Esophagus (tissue), 2 donors: ENCODE data around the gene LMTK3. TPM values are rescaled to one million over a fixed set of nuclear protein-coding genes. Genes with fewer than 3 reads are reported as not detected.
"Not testable (repeated sequence)": the region's sequence is repeated elsewhere in the genome, so short reads cannot be mapped to it uniquely, and the experiment has no call there.

Experiments
- H3K27ac ChIP-seq, 2 donors: one replicate each; pipeline ENCODE4 v1.5.1; 2013; ENCODE audit warnings: low read depth in 2 of 2, mild to moderate bottlenecking in 2 of 2, inconsistent platforms in 1 of 2, low read length in 1 of 2, moderate library complexity in 1 of 2
- H3K27me3 ChIP-seq, 2 donors: one replicate each; pipeline ENCODE4 v1.6.1; 2013; ENCODE audit warnings: low read length in 2 of 2, control low read depth in 1 of 2, mild to moderate bottlenecking in 1 of 2; ENCODE audit not compliant: insufficient read depth in 2 of 2, control insufficient read depth in 1 of 2
- H3K36me3 ChIP-seq, 2 donors: one replicate each; pipeline ENCODE4 v1.6.1; 2013; ENCODE audit warnings: low read length in 1 of 2; ENCODE audit not compliant: control insufficient read depth in 2 of 2, insufficient read depth in 2 of 2
- H3K4me1 ChIP-seq, 2 donors: one replicate each; pipeline ENCODE4 v1.6.1; 2013; ENCODE audit warnings: low read length in 1 of 2; ENCODE audit not compliant: control insufficient read depth in 2 of 2, insufficient read depth in 2 of 2
- H3K4me3 ChIP-seq, 2 donors: one replicate each; pipeline ENCODE4 v1.5.1; 2013; ENCODE audit warnings: low read length in 2 of 2, mild to moderate bottlenecking in 2 of 2, low read depth in 1 of 2, moderate library complexity in 1 of 2
- H3K9me3 ChIP-seq, 2 donors: one replicate each; pipeline ENCODE4 v1.6.1; 2013; ENCODE audit warnings: mild to moderate bottlenecking in 2 of 2, low read depth in 1 of 2, low read length in 1 of 2, moderate library complexity in 1 of 2; ENCODE audit not compliant: control insufficient read depth in 2 of 2, insufficient read depth in 1 of 2
- WGBS, 2 donors: extraction: QIAGEN DNeasy Blood & Tissue Kit; methylation state at CpG; one replicate each; pipeline ENCODE4 v1.1.7; 2013; 5-methylcytosine and 5-hydroxymethylcytosine counted together
- polyA plus RNA-seq, 2 donors: library from polyadenylated mRNA; stranded (reverse); fragments of 200-250 nt; gene quantifications; one replicate each; pipeline ENCODE4 v1.2.3, GENCODE V29; 2013
- donor health status: healthy with polysubstance abuse.
- donor health status: Bipolar disorder and iron deficiency.

The LMTK3 gene
- polyA plus RNA-seq, 2 donors, result 2.9 to 7.5 TPM

DNA sequence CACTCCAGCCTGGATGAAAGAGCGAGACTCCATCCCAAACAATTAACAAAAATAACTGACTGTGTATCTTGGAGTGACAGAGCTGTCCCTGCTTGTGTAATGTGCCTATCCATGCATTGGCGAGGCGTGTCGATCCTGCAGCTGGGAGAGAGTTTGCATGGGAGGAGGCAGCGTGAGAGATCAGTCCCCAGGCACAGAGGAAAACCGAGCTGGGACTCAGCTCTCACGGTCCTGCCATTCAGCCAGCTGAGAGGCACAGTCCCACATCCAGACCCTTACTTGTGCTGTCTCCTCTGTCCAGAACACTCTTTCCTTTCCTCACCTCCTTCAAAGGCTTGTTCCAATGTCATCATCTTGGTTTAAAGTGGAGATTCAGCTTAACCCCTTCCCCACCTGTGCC, 28.5 kb upstream of the LMTK3 start:
- 26 to 62% methylated on average over 7 of the region's 7 CpGs for WGBS, 2 donors
- no peak overlapping the region for H3K4me3 ChIP-seq
- H3K9me3 ChIP-seq, result no peaks in the 10 kb centered on the region

DNA sequence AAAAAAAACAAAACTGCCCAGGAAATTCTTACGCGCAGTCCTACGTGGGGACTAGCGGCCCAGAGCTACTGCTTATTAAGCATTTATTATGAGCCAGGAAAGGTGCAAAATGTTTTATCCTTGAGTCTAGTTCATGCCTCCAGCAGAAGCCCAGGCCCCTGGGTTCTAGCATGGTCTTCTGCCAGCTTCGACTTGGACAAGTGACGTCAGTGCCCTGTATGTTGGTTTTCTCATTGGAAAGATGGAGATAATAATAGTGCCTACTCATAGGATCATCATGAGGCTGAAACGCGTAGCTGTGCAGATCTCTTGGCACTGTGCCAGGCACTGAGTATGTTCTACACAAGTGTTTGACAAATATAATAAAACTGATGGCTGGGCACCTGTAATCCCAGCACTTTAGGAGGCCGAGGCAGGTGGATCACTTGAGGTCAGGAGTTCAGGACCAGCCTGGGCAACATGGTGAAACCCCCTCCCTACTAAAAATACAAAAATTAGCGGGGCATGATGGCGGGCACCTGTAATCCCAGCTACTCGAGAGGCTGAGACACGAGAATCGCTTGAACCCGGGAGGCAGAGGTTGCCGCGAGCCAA, 28.0 kb upstream of the LMTK3 start:
- no peaks in the 10 kb centered on the region for H3K9me3 ChIP-seq
- H3K4me3 ChIP-seq, result no peak overlapping the region
- peaks cover 0 to 2% of the 10 kb centered on the region in 2 donors for H3K4me1 ChIP-seq
- no peaks in the 10 kb centered on the region for H3K36me3 ChIP-seq
- H3K27me3 ChIP-seq, result no peaks in the 10 kb centered on the region
- WGBS, 2 donors, result 60 to 62% methylated on average over 17 of the region's 17 CpGs
- H3K27ac ChIP-seq, result no peak overlapping the region

More for the DNA sequence above, 28.5 kb upstream of the LMTK3 start:
- Histone ChIP-seq H3K27me3 (no peaks in the 10 kb centered on the region), H3K36me3 (no peaks in the 10 kb centered on the region), H3K4me1 (peaks cover 2 to 4% of the 10 kb centered on the region in 2 donors), H3K27ac (peak overlapping the region; percentile 15 to 61)

- H3K27ac ChIP-seq, H3K4me3 ChIP-seq: not testable (repeated sequence)
- WGBS, 2 donors, result 90 to 95% methylated on average over 8 of the region's 8 CpGs
Observed at GRCh38 chr19:48538057-48538456, 26.4 kb upstream of the LMTK3 start.

DNA sequence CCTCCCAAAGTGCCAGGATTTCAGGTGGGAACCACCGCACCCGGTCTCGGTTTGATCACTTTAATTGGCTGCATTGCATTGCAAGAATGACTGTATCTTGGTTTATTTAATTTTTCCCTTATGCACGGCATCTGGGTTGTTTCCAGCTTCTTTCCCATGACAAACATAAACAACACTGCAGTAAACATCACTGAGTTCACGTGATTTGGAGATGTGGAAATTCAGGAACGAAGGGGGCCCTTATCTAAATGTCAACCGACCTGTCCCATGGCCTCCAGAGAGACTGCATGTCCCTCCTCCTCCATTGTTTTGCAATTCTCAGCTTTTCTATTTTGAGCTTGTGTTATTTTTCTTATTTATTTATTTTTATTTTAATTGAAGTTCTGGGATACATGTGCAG, 25.9 kb upstream of the LMTK3 start:
- WGBS, 2 donors, result 74% methylated on average over 7 of the region's 7 CpGs
- no peaks in the 10 kb centered on the region for H3K36me3 ChIP-seq

More at GRCh38 chr19:48538057-48538456, 26.4 kb upstream of the LMTK3 start:
- not testable (repeated sequence) for H3K4me1 ChIP-seq, H3K9me3 ChIP-seq, H3K36me3 ChIP-seq, H3K27me3 ChIP-seq

GRCh38 chr19:48533770-48534169, 22.1 kb upstream of the LMTK3 start:
- 85 to 87% methylated on average over 10 of the region's 10 CpGs for WGBS, 2 donors
- Histone ChIP-seq H3K27me3 (no peaks in the 10 kb centered on the region), H3K36me3 (no peaks in the 10 kb centered on the region), H3K9me3 (peaks cover 0 to 4% of the 10 kb centered on the region in 2 donors), H3K4me1 (no peaks in the 10 kb centered on the region), H3K4me3 (no peak overlapping the region), H3K27ac (no peak overlapping the region)

More for the DNA sequence above, 25.9 kb upstream of the LMTK3 start:
- H3K4me1 ChIP-seq, result no peaks in the 10 kb centered on the region
- no peak overlapping the region for H3K27ac ChIP-seq
- H3K27me3 ChIP-seq, result no peaks in the 10 kb centered on the region
- no peaks in the 10 kb centered on the region for H3K9me3 ChIP-seq
- no peak overlapping the region for H3K4me3 ChIP-seq

DNA sequence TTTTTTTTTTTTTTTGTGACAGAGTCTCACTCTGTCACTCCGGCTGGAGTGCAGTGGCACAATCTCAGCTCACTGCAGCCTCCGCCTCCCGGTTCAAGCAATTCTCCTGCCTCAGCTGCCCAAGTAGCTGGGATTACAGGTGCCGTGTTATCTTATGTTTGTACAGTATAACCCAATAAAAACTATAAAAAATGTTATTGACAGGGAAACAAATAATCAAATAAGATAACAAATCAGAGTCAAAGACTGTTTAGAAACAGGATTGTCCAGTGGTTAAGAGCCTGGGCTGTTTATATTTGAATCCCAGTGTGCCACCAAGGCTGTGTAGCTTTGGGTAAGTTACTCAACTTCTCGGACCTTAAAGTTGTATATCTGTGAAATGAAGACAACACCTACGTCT, 19.1 kb upstream of the LMTK3 start:
- Histone ChIP-seq H3K27me3 (no peaks in the 10 kb centered on the region), H3K4me3 (no peak overlapping the region), H3K36me3 (no peaks in the 10 kb centered on the region), H3K27ac (no peak overlapping the region), H3K4me1 (no peaks in the 10 kb centered on the region), H3K9me3 (peaks cover 4 to 8% of the 10 kb centered on the region in 2 donors)
- WGBS, 2 donors, result 64 to 77% methylated on average over 6 of the region's 6 CpGs

GRCh38 chr19:48530066-48530720, 18.6 kb upstream of the LMTK3 start:
- Histone ChIP-seq H3K27me3 (no peaks in the 10 kb centered on the region), H3K4me3 (no peak overlapping the region), H3K27ac (no peak overlapping the region), H3K36me3 (no peaks in the 10 kb centered on the region), H3K4me1 (no peaks in the 10 kb centered on the region), H3K9me3 (peaks cover 4 to 8% of the 10 kb centered on the region in 2 donors)
- 62 to 66% methylated on average over 20 of the region's 20 CpGs for WGBS, 2 donors

DNA sequence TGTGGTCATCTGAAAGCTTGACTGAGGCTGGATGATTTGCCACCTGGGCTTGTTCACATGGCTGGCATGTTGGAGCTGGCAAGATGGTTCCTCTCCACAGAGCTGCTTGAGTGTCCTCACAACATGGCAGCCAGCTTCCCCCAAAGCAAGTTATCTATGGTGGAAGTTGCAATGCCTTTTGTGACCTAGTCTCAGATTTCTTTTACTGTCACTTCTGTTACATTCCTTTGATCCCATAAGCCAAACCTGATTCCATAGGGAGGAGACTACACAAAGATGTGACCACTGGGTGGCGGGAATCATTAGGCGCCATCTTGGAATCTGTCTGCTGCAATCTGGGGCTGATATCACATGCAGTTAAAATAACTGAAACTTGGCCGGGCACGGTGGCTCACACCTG, 17.5 kb upstream of the LMTK3 start:
- WGBS, 2 donors, result 89 to 96% methylated on average over 4 of the region's 4 CpGs
- peaks cover 4 to 10% of the 10 kb centered on the region in 2 donors for H3K9me3 ChIP-seq
- no peaks in the 10 kb centered on the region for H3K27me3 ChIP-seq
- H3K4me3 ChIP-seq, result no peak overlapping the region
- H3K36me3 ChIP-seq, result no peaks in the 10 kb centered on the region
- H3K27ac ChIP-seq, result no peak overlapping the region
- H3K4me1 ChIP-seq, result no peaks in the 10 kb centered on the region

DNA sequence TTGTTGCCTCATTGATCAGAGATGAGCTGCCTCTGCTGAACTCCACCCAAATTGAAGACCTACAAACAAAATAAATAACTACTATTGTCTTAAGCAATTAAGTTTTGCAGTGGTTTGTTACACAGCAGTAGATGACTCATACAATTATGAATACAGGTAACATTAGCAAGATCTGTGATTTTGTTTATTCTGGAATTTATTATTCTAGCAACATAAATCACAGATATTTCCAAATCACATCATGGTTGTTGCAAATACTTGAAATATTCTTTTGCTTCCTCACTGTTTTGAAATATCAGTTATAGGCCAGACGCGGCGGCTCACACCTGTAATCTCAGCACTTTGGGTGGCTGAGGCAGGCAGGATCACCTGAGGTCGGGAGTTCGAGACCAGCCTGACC, 13.1 kb upstream of the LMTK3 start:
- H3K4me1 ChIP-seq, result no peaks in the 10 kb centered on the region
- WGBS, 2 donors, result 92 to 96% methylated on average over 5 of the region's 5 CpGs
- no peak overlapping the region for H3K27ac ChIP-seq
- H3K9me3 ChIP-seq, result peaks cover 4 to 10% of the 10 kb centered on the region in 2 donors
- H3K36me3 ChIP-seq, result no peaks in the 10 kb centered on the region
- no peak overlapping the region for H3K4me3 ChIP-seq
- H3K27me3 ChIP-seq, result no peaks in the 10 kb centered on the region

DNA sequence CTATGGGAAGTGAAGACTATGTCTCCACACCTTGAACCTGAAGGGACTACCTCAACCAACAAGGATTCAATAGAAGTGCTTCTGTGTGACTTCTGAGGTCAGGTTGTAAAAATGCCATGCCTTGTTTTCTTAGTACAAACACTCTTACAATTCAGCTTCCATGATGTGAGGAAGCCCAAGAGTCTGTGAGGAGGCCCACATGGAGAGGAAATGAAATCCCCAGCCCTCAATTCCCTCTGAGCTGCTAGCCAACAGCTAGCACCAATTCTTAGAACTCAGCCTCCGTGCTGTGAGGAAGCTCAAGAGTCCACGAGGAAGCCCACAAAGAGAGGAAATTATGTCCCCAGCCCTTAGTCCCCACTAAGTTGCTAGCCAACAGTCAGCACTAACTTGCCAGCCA, 12.6 kb upstream of the LMTK3 start:
- Histone ChIP-seq H3K4me1 (no peaks in the 10 kb centered on the region), H3K9me3 (peaks cover 4 to 10% of the 10 kb centered on the region in 2 donors), H3K27me3 (no peaks in the 10 kb centered on the region), H3K27ac (no peak overlapping the region), H3K36me3 (no peaks in the 10 kb centered on the region), H3K4me3 (no peak overlapping the region)
- 81 to 96% methylated on average over 2 of the region's 2 CpGs for whole genome bisulfite sequencing, 2 donors
